Measurements from ENCODE around the gene MSH3. TPM values are rescaled to one million over a fixed set of nuclear protein-coding genes. Genes with fewer than 3 reads are reported as not detected.

MSH3 gene
- total and polyA plus RNA-seq, 2 of the 8 experiments (the other 6 are each of a cell fraction or from before 2014, with no cell fraction given): 3.6 to 22.6 TPM

GRCh38 chr5:80799041-80799440, 144.6 kb downstream of the MSH3 start (continued):
- TF ChIP-seq CHD7 (IDR thresholded peaks at IDR 0.05; ENCODE audit: insufficient replicate concordance, low read length) (no peak), GABPA (IDR thresholded peaks at IDR 0.05; ENCODE audit: borderline replicate concordance, insufficient read depth, low read length) (no peak), SP1 (IDR thresholded peaks at IDR 0.05; ENCODE audit: low read depth, low read length) (no peak), JUND (IDR thresholded peaks at IDR 0.05; ENCODE audit: low read length) (no peak), TAF7 (optimal IDR thresholded peaks at IDR 0.05; ENCODE audit: borderline replicate concordance, low read depth, low read length) (no peak), RXRA (IDR thresholded peaks at IDR 0.05; ENCODE audit: insufficient read depth, low read depth, low read length) (no peak), NRF1 (IDR thresholded peaks at IDR 0.05; ENCODE audit: low read depth, low read length) (no peak)
- TF ChIP-seq, protein P1, sequence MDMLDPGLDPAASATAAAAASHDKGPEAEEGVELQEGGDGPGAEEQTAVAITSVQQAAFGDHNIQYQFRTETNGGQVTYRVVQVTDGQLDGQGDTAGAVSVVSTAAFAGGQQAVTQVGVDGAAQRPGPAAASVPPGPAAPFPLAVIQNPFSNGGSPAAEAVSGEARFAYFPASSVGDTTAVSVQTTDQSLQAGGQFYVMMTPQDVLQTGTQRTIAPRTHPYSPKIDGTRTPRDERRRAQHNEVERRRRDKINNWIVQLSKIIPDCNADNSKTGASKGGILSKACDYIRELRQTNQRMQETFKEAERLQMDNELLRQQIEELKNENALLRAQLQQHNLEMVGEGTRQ (IDR thresholded peaks at IDR 0.05; ENCODE audit: low read length): no peak

All from H1 (cell line).